DMS53 treated with DMSO at 0.1 percent for 48 hours (cell line): ENCODE measurements around the gene NTRK1.

Source experiments
- DNase-seq: peaks from one replicate; lab custom pipeline; 2025; ENCODE audit not compliant: unreplicated experiment; lab: John Stamatoyannopoulos, UW

The NTRK1 gene

DNA sequence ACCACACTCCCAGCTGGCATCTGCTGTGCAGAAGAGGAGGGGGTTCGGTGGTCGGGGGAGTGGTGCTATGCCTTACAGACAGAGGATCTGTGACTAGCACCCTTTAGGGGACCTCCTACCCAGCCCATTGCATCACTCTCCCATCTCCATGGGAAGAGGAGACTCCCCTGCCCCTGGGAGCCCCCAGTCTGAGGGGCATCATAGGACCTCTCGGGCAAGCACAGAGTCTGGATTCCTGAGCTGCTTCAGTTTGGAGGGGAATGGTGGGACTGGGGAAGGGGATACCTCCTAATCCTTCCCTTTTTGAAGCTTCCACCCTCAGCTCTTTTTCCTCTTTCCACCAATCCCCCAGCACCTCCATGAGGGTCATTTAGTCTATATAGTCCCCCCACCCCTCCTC, 3.1 kb upstream of the NTRK1 start:
- no peak for DNase-seq

DNA sequence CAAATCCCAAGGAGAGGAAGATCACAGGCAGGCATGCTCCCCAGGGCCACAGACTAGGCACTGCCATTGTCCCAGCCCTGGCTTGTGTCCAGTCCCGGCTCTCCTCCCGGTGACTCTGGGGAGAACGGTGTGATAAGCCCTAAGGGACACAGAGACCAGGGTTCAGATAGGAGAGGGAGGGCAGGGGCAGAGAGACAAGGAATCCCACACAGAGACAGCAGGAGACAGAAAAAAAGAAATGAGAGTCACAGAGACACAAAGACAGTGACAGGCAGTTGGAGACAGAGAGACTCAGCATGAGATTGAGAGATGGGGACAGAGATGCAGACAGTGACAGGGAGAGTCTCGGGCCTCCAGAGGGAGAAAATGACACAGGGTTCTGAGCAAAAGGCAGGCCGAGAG, 2.1 kb upstream of the NTRK1 start:
- no peak for DNase-seq

DNA sequence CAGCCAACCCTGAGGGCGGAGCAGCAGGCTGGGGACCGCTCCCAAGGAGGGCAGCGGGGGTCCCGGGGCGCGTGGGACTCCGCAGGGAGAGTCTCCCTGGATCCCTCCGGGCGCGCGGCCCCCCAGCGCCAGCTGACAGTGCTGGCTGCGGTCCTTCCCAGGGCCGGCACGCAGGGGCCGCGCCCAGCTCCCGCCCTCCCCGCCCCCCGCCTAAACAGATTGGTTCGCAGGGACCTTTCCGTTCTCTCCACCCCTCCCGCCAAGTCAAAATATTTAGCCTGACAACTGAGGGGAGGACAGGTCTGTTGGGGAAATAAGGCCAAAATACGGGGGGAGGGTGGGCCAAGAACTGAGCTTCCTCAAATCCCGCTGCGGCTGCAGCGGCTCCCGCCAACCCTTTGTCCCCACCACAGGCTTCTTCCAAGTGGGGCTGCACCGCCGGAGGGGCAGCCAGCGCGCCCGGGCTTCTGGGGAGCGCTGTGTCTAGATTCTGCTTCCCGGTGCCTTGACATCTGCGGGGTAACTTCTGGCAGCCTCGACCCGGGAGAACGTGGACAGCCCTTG, 1.6 kb upstream of the NTRK1 start, which contains the start of gene INSRR:
Gene INSRR (minus strand): TSS at position 159 of the 564 bp plus-strand sequence. CDS start 496 bp downstream, outside the sequence.
- DNase-seq: no peak

- DNase-seq: peak; percentile 24
Measured at GRCh38 chr1:156859523-156860112, 1.0 kb upstream of the NTRK1 start.

- DNase-seq: peak; percentile 57
Measured at GRCh38 chr1:156860113-156860627, 495 bp upstream of the NTRK1 start.

- no peak for DNase-seq
Measured at GRCh38 chr1:156862584-156862983, 1.9 kb downstream of the NTRK1 start.

DNA sequence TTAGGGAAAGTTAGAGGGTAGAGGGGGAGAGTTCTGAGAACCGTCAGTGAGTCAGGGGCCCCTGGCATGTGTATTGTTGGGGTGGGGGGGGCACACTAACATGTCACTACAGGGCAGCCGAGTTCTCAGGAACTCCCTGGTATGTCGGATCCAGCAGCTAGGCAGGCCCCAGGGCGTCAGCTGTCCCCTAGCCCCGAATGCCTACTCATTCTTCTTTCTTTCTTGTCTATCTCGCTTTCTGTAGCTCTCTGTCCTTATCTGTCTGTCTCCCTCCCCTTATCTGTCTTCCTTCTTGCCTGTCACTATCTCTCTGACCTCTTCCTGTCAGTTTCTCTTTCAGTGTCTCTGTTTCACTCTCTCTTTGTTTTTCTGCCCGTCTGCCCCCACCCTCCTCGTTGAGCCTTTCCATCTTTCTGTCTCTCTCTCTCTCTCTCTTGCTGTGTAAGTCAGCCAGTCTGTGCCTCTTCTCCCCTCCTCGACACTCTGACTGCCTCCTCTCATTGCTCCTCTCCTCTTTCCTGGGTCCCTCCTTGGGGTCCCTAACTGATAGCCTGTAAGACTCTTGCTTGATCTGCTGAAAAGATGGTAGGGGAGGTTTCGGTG, 2.4 kb downstream of the NTRK1 start:
- no peak for DNase-seq

- DNase-seq: no peak
Measured at GRCh38 chr1:156863631-156864030, 3.0 kb downstream of the NTRK1 start.

DNA sequence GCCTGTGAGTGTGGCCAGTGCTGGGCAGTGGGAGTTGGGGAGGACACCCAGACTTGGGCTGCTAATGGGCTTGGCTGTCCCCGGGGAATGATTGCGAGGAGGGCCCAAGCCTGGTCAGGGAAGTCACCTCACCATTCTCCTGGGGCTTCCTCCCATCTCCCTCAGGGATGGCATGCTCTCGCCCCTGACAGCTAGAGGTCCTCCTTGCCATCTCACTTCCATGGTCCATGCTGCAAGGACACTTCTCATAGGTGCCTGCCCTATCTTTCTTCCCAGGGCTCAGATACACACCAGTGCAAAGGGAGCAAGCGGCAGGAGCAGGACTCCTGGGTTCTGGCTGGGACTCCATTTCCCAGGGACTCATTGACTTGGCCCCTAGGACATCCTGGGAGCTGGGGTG, 4.1 kb downstream of the NTRK1 start:
- no peak for DNase-seq

GRCh38 chr1:156865258-156865657, 4.6 kb downstream of the NTRK1 start:
- no peak for DNase-seq

DNA sequence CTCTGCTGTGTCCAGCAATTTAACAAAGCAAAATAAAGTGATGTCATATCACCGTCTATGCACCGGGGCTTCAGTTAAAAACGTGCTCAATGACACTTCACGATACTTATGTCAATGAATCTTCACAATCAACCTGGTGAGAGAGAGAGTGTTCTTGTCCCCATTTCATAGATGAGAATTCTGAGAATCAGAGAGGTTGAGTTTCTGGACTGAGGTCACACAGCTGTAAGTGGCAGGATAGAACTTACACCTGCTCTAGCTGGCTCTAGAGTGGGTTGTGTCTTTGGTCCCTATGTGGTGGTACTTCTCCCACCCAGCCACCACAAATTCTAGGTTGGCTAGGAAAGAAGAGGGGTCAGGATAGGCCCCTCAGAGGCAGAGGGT, 5.2 kb downstream of the NTRK1 start:
- no peak for DNase-seq

DNA sequence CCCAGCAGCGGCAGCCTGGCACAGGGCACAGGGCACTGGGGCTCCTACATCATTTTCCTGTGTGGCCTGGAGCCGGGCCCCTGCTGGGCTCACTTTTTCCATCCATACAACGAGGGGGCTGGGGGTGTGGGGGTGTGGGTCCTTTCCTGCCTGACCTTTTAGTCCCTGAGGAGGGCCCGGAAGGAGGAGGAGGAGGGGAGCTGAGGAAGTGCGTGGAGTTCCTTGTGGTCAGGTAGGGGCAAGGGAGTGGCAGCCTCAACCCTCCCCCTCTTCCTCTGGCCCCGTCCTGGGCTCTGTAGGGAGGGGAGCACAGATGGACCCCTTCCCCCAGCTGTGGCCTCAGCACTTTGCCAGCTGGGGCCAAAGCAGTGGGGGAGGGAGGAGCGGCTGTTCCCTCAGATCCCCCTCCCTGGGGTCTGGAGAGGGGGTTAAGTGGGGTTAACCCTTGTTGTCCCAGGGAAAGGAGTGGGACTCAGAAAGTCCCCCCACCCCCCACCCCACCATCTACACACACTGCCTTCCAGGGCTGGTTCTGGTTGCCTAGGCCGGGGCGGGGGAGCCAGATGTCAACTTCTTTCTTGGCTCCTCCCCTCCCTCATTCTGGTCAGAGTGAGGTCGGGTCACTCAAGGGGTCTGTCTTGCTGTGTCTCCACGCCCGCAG, 5.7 kb downstream of the NTRK1 start:
- DNase-seq: no peak

GRCh38 chr1:156868341-156868740, 7.7 kb downstream of the NTRK1 start:
- DNase-seq: no peak

DNA sequence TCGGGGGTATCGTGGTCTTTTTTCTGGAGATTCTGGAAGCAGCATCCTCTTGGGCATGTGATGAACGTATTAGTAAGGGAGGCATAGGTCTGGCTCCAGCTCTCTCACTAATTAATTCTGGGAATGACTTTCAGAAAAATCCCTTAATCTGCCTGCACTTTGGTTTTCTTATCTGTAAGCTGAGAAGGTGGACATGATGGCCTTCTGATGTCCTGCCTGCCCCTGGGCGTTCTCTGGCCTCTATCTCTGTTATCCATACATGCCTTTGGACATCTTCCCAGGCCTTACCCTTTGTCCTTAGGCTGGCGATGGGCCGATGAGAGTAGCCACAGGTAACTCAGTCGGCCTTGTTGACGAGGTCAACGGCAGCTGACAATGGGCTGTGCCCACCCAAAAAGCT, 8.8 kb downstream of the NTRK1 start:
- DNase-seq: no peak

DNA sequence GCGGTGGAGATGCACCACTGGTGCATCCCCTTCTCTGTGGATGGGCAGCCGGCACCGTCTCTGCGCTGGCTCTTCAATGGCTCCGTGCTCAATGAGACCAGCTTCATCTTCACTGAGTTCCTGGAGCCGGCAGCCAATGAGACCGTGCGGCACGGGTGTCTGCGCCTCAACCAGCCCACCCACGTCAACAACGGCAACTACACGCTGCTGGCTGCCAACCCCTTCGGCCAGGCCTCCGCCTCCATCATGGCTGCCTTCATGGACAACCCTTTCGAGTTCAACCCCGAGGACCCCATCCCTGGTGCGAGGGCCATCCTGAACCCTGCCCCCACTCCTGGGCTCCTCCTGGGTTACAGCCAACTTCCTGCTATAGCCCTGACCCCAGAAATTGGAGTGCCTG, 13.0 kb downstream of the NTRK1 start:
- no peak for DNase-seq

DNA sequence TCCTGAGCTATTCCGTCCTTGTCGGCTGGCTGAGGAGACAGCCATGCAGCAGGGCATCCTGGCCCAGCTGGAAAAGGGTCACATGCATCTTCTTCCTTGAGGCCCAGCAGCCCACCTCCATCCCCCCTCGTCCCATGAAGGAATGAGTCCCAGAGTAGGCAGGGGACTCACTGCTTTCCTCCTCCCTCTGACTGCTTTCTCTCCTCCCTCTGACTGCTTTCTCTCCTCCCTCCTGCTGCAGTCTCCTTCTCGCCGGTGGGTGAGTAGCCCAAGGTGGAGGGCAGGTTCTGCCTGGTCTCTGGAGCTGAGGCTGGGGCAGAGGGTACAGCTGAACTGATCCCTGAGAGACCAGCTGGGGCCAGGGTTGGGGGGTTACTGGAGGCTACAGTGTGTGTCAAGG, 13.5 kb downstream of the NTRK1 start:
- no peak for DNase-seq

DNA sequence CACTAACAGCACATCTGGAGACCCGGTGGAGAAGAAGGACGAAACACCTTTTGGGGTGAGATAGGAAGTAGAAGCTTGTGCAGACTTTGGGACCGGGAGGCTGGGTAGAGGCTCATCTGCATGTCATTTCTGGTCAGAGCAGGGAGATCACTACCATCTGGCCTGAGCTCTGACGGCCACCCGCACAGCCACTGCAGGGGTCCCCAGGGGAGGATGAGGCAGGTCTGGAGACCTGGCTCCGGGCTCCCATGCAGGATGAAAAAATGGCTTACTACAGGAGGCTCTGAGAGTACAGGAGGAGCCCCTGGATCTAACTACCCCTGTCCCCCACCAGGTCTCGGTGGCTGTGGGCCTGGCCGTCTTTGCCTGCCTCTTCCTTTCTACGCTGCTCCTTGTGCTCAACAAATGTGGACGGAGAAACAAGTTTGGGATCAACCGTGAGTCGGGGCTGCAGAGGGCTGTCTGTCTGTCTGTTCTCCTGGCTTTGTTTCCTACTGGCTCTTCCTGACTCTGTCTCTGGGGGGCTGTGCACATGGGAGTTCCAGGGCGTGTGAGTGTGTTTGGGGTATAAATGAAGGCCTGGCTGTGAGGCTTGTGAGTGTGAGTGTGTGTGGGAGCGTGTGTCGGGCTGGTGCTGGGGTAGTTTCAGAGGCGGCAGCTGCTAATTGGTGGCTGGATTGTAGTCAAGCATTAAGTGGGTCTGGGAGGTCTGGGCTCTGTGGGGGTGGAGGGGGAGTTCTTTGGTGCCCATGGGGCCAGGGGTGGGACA, 14.1 kb downstream of the NTRK1 start:
- no peak for DNase-seq

DNA sequence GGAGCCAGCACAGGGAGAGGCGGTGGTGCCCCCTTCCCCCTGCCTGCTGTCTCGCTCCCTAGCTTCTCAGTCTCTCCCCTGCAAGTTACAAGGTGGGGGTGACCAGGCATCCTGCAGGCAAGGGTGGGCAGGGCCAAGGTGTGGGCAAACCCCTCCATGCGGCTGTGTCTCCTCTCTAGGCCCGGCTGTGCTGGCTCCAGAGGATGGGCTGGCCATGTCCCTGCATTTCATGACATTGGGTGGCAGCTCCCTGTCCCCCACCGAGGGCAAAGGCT, 14.6 kb downstream of the NTRK1 start:
- DNase-seq: no peak

GRCh38 chr1:156876281-156876680, 15.6 kb downstream of the NTRK1 start:
- no peak for DNase-seq

GRCh38 chr1:156877433-156878170, 16.9 kb downstream of the NTRK1 start:
- no peak for DNase-seq

DNA sequence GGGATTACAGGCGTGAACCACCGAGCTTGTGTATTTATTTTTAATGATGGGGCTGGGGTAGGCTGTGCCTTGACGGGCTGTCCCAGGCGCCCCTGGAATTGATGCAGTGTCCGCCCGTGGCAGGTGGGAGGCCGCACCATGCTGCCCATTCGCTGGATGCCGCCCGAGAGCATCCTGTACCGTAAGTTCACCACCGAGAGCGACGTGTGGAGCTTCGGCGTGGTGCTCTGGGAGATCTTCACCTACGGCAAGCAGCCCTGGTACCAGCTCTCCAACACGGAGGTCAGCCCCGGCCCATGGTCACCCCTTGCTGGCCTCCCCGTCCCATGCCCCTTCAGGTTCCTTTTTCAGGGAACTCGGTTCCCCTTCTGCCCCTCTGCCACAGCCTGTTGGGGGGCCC, 19.2 kb downstream of the NTRK1 start:
- no peak for DNase-seq
